Measurements from ENCODE around the gene TMEM54. TPM values are rescaled to one million over a fixed set of nuclear protein-coding genes. Genes with fewer than 3 reads are reported as not detected.

The TMEM54 gene, protein sequence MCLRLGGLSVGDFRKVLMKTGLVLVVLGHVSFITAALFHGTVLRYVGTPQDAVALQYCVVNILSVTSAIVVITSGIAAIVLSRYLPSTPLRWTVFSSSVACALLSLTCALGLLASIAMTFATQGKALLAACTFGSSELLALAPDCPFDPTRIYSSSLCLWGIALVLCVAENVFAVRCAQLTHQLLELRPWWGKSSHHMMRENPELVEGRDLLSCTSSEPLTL
- total RNA-seq (2016; rRNA removed; fragmentation: Illumina TruSeq; extraction: Trizol) (0.76 and 2.5 TPM in 2 replicates), polyA plus RNA-seq (2011; rRNA removed) (2.9 and 4.0 TPM in 2 replicates), polyA minus RNA-seq (2011; rRNA and poly(A)+ RNA removed; ENCODE audit: low replicate concordance) (6.4 and 19.0 TPM in 2 replicates), Bru-seq, nascent RNA (percentile 10 among the genes with signal in this experiment), BruChase-seq, experiment 1, labeled RNA remaining after a 6-hour chase (percentile 23 among the genes with signal in this experiment), BruChase-seq, experiment 2, labeled RNA remaining after a 2-hour chase (percentile 10 among the genes with signal in this experiment)
- 6.9 and 7.0 TPM in 2 replicates for total RNA-seq (2016; cell fraction: cytosol; rRNA removed; fragmentation: Illumina TruSeq; extraction: Trizol; ENCODE audit: low read depth)
- 0.83 and 1.3 TPM in 2 replicates for total RNA-seq (2016; cell fraction: insoluble cytoplasmic fraction; rRNA removed; fragmentation: Illumina TruSeq; extraction: Trizol)
- 5.0 and 5.4 TPM in 2 replicates for total RNA-seq (2016; cell fraction: membrane; rRNA removed; fragmentation: Illumina TruSeq; extraction: Trizol)
- 1.2 and 1.7 TPM in 2 replicates for total RNA-seq (2016; cell fraction: nucleus; rRNA removed; fragmentation: Illumina TruSeq; extraction: Trizol)
- polyA plus RNA-seq (2011; cell fraction: cytosol; rRNA removed), result 4.2 and 5.4 TPM in 2 replicates
- 2.7 and 3.1 TPM in 2 replicates for polyA plus RNA-seq (2011; cell fraction: nucleus; rRNA removed)
- polyA plus RNA-seq (2012), result 0.43 and 2.3 TPM in 2 replicates
- polyA plus RNA-seq (2016; cell fraction: cytosol; fragmentation: Illumina TruSeq; extraction: Trizol; ENCODE audit: low read depth), result 9.6 and 9.8 TPM in 2 replicates
- 1.0 and 1.1 TPM in 2 replicates for polyA plus RNA-seq (2016; cell fraction: insoluble cytoplasmic fraction; fragmentation: Illumina TruSeq; extraction: Trizol; ENCODE audit: low read depth)
- polyA plus RNA-seq (2016; cell fraction: membrane; fragmentation: Illumina TruSeq; extraction: Trizol; ENCODE audit: low read depth), result 6.2 and 6.8 TPM in 2 replicates
- polyA plus RNA-seq (2016; cell fraction: nucleus; fragmentation: Illumina TruSeq; extraction: Trizol; ENCODE audit: insufficient read depth, low read depth), result 1.3 and 2.6 TPM in 2 replicates
- polyA minus RNA-seq (2011; cell fraction: cytosol; rRNA and poly(A)+ RNA removed), result 1.8 TPM in 1 of 2 replicates, not detected in the other
- polyA minus RNA-seq (2011; cell fraction: nucleus; rRNA and poly(A)+ RNA removed), result 0.75 TPM in 1 of 2 replicates, not detected in the other
- long read RNA-seq, experiment 1, result 0 reads
- long read RNA-seq, experiment 2, partial matches to known transcripts, result 1 of 5 reads
- long read RNA-seq, experiment 2, other reads (novel, unspliced or antisense), result 2 of 5 reads

DNA sequence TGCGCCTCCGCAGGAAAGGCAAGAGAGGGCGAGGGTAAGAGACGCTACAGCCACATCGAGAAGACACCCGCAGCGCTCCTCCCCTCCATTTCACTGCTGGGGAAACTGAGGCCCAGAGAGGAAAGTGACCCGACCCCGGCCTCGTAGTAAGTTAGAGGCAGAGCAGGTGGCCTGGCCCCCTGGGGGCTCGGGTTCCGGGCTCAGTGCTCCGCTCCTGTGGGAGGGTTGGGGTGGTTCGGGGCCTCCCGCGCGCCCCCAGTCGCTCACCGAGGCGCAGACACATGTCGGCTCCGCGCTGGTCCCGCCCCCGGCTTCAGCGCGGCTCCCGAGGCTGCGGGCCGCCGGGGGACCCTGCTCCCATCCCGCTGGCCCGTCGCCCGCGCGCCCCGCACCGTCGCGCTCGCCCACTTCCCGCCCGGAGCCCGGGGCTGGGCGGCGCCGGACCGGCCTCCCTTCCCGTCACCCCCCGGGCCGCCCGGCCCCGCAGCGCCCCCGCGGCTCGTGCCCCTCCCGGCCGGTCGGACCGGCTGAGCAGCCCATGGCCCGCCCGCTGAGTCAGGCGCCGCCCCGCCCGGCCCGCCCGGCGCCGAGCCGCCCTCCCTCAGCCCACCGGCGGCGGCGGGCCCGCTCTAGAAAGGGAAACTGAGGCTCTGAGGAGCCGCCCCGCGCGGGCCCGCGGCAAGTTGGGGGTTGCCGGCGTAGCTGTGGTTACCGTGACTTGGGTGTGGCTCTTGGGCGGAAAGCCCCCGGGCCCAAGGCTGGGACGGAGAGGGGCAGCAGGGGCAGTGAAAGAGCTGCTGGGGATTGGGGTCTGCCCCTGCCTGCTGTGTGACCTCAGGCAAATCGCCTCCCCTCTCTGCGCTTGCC is at the start of gene TMEM54:
Gene TMEM54, minus strand, starts transcription at position 434 of the 867 bp plus-strand sequence. Its CDS starts 151 bp downstream, at position 283.
- 19% methylated on average over 5 of the region's 92 CpGs for WGBS (ENCODE audit: low lambda C conversion rate)
- Histone ChIP-seq H3K4me2 (ENCODE audit: low read depth, low read length) (peak within 1 kb of the TSS; percentile 78), H3K9ac (ENCODE audit: insufficient read depth, low read depth, low read length) (no peak within 1 kb of the TSS), H3K36me3 (replicated peaks in 1 of 2; ENCODE audit: control insufficient read depth in 1 of 2, insufficient read depth in 2 of 2, low read length in 2 of 2) (no peaks in the 10 kb centered on the region), H3K79me2 (ENCODE audit: insufficient read depth, low read length) (no peaks in the 10 kb centered on the region), H3K4me3 (replicated peaks in 1 of 3; ENCODE audit: insufficient read depth in 1 of 3, low read depth in 2 of 3, low read length in 3 of 3) (peak within 1 kb of the TSS; percentile 19 to 72 (median 39); a peak in 5 of 6 replicates), H3K27me3 (ENCODE audit: control insufficient read depth in 1 of 2, insufficient read depth in 2 of 2, low read length in 2 of 2) (peaks cover 9 to 45% of the 10 kb centered on the region in 2 experiments), H3K9me3 (ENCODE audit: low read length) (no peaks in the 10 kb centered on the region), H4K20me1 (ENCODE audit: insufficient read depth, low read length) (no peaks in the 10 kb centered on the region), H3K4me1 (ENCODE audit: insufficient read depth, low read length) (0 out of 2 replicates have a peak, but pooled peaks cover under 1% of the 10 kb centered on the region), H2AFZ (ENCODE audit: low read length) (no peak within 1 kb of the TSS), H3K27ac (ENCODE audit: extremely low read length, insufficient read depth, low read length) (no peak within 1 kb of the TSS)
- FAIRE-seq (no peak), DNase-seq (ENCODE audit: low spot score) (no peak), ATAC-seq (peak; percentile 50)
- ChIA-PET POLR2A (no interaction called here), CTCF (ENCODE audit: low intra/inter-chr PET ratio, low total read pairs) (no interaction called here)
- BruUV-seq (replicated peaks), result no TSS peak
- in situ Hi-C loops (cut with HindIII; ENCODE audit: extremely low pct_ligation_motif_present, low pct_unique_long_range_greater_than_20kb) (no loop called here), intact Hi-C loops (cut with micrococcal nuclease; ENCODE audit: unreplicated experiment) (no loop called here)
- TF ChIP-seq, protein P1, sequence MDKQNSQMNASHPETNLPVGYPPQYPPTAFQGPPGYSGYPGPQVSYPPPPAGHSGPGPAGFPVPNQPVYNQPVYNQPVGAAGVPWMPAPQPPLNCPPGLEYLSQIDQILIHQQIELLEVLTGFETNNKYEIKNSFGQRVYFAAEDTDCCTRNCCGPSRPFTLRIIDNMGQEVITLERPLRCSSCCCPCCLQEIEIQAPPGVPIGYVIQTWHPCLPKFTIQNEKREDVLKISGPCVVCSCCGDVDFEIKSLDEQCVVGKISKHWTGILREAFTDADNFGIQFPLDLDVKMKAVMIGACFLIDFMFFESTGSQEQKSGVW (CRISPR knock-in tag; IDR thresholded peaks at IDR 0.05; ENCODE audit: borderline replicate concordance), result no peak
- TF ChIP-seq, protein P2, sequence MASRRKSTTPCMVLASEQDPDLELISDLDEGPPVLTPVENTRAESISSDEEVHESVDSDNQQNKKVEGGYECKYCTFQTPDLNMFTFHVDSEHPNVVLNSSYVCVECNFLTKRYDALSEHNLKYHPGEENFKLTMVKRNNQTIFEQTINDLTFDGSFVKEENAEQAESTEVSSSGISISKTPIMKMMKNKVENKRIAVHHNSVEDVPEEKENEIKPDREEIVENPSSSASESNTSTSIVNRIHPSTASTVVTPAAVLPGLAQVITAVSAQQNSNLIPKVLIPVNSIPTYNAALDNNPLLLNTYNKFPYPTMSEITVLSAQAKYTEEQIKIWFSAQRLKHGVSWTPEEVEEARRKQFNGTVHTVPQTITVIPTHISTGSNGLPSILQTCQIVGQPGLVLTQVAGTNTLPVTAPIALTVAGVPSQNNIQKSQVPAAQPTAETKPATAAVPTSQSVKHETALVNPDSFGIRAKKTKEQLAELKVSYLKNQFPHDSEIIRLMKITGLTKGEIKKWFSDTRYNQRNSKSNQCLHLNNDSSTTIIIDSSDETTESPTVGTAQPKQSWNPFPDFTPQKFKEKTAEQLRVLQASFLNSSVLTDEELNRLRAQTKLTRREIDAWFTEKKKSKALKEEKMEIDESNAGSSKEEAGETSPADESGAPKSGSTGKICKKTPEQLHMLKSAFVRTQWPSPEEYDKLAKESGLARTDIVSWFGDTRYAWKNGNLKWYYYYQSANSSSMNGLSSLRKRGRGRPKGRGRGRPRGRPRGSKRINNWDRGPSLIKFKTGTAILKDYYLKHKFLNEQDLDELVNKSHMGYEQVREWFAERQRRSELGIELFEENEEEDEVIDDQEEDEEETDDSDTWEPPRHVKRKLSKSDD (CRISPR knock-in tag; IDR thresholded peaks at IDR 0.05; ENCODE audit: low read depth), result no peak
- TF ChIP-seq ZMYM3 (CRISPR knock-in tag; IDR thresholded peaks at IDR 0.05) (peak; percentile 73; the same call in 1 of the 2 replicates), ZNF768 (CRISPR knock-in tag; IDR thresholded peaks at IDR 0.05) (peak; percentile 99), MAZ (IDR thresholded peaks at IDR 0.05; ENCODE audit: borderline replicate concordance, low read depth, low read length) (no peak), MAZ (CRISPR knock-in tag; IDR thresholded peaks at IDR 0.05; ENCODE audit: low read depth) (0 out of 2 replicates have a peak, but pooled peaks have one; percentile 34), KAT7 (CRISPR knock-in tag; IDR thresholded peaks at IDR 0.05; ENCODE audit: borderline replicate concordance) (no peak), EZH2 (conservative IDR thresholded peaks at IDR 0.05; ENCODE audit: low read depth, low read length) (0 out of 2 replicates have a peak, but pooled peaks have one; percentile 28)
- TF ChIP-seq, protein P3, sequence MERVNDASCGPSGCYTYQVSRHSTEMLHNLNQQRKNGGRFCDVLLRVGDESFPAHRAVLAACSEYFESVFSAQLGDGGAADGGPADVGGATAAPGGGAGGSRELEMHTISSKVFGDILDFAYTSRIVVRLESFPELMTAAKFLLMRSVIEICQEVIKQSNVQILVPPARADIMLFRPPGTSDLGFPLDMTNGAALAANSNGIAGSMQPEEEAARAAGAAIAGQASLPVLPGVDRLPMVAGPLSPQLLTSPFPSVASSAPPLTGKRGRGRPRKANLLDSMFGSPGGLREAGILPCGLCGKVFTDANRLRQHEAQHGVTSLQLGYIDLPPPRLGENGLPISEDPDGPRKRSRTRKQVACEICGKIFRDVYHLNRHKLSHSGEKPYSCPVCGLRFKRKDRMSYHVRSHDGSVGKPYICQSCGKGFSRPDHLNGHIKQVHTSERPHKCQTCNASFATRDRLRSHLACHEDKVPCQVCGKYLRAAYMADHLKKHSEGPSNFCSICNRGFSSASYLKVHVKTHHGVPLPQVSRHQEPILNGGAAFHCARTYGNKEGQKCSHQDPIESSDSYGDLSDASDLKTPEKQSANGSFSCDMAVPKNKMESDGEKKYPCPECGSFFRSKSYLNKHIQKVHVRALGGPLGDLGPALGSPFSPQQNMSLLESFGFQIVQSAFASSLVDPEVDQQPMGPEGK (CRISPR knock-in tag; IDR thresholded peaks at IDR 0.05), result peak; percentile 30; the same call in 1 of the 2 replicates
- TF ChIP-seq, protein P4, sequence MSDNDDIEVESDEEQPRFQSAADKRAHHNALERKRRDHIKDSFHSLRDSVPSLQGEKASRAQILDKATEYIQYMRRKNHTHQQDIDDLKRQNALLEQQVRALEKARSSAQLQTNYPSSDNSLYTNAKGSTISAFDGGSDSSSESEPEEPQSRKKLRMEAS (IDR thresholded peaks at IDR 0.05), result peak; percentile 31; the same call in 1 of the 2 replicates
